GM18520 (cell line): ENCODE measurements around the gene PLCH2.

Experiments
- ATAC-seq: cut with Tn5 transposase; IDR thresholded peaks from one replicate; pipeline ENCODE4 v1.9.1; 2021; ENCODE audit not compliant: unreplicated experiment

PLCH2 gene

DNA sequence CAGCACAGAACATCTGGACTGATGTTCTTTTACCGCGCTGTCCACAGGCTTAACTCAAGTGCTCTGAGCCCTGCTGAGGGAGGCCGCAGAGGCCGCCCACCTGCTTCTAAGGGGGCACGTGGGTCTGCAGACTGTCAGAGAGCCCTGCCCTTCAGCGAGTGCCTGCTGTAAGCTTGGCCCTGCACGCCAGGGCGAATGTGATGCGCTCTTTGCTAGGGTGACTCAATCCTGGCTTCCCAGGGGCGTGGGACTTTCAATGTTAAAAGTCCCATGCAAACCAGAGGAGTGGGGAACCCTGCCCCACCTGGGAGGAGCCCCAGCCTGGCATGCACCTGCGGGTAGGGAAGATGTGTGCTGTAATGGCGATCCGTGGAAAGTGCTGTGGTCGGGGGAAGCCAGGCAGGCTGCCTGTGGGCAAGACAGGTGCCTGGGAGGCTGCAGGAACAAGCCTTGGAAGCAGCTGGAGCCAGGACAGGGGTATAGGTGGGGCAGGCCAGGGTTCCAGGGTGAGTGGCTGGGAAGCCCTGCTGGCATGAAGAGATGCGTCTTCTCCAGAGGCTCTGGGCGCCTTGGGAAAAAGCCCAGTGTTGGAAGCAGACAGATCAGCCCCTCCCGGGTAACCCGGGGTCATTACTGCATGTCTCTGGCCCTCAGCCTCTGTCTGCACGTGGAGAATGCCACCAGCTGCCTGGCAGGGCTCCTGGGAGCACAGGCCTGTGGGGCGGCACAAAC, 50.9 kb downstream of the PLCH2 start:
- ATAC-seq: peak; percentile 17

DNA sequence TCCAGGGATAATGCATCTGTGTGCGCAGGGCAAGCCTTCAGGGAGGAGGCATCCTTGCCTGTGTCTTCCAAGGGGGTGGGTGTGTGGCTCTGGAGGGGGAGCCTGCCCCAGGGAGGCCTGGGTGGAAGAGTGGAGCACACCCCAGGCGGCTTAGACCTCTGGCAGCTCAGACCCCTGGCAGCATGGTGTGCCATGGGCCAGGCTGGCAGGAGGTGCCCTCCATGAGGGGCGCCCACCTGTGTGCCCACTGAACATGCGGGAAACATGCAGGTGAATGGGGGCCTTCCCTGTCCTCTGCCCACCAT, 51.4 kb downstream of the PLCH2 start:
- ATAC-seq: no peak

DNA sequence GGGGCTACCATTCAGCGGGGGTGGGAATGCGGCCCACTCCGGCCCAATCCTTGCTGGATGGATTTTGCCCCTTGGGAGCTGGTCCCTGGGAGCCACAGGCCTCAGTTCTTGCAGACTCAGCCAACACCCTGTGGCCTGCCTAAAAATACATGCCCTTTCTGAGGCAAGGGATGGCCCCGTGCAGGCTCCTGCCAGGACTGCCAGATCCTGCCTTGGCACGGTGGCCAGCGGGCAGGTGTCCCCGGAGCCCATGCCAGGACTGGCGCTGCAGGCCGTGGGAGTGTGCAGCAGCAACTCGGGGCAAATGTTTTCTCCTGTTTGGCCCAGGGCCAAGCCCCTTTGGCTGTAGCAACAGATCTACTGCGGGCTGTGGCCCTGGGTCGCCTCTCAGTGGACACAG, 51.9 kb downstream of the PLCH2 start:
- ATAC-seq: no peak

DNA sequence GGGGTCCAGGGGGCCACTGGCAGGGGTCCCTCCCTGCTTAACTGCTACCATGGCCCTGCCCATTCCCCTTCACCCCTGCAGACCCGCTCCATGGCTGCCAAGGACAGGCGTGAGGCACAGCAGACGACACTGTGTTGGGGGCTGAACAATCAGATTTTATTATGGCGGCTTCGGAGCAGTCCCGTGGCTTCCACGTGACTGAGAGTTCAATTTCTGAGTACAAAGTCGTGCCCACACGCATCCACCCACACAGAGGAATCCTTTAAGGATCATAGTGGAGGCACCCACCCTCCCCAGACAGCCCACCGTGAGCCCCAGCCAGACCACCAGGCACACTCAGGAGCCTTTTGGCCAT, 52.5 kb downstream of the PLCH2 start:
- no peak for ATAC-seq

DNA sequence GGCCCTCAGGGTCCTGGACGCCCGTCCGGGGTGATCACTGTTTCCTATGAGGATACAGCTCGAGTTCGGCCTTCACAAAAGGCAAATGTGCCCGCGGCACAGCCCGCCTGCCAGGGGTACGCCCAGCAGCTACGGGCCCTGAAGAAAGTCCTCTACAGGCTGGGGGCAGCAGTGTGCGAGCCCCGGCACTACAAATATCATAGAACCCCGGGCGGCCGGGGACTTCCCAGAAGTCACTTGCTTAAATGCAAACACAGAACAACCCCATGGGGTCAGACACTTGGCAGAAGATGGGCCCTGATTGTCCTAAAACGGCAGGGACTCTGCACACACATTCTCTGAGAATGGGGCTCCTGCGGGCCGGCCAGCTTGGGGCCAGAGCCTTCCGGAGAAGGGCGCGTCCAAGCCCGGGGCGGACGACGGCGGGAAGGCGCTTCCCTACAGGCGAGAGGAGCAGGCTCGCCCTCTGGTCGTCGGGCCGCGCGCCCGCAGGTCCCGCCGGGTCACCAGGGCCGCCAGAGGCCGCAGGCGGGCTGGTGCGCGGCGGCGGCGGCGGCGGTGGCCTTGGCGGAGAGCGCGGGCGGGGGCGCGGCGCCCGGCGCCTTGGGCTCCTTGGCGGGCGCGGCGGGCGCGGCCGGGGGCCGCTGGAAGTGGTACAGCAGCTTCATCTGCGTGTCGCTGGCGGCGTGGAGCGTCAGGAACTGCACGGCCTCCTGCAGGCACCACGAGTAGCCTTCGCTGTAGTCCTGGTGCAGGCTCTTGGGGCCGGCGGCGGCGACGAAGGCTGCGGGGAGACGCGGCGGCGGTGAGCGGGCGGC, 53.1 kb downstream of the PLCH2 start:
- no peak for ATAC-seq

DNA sequence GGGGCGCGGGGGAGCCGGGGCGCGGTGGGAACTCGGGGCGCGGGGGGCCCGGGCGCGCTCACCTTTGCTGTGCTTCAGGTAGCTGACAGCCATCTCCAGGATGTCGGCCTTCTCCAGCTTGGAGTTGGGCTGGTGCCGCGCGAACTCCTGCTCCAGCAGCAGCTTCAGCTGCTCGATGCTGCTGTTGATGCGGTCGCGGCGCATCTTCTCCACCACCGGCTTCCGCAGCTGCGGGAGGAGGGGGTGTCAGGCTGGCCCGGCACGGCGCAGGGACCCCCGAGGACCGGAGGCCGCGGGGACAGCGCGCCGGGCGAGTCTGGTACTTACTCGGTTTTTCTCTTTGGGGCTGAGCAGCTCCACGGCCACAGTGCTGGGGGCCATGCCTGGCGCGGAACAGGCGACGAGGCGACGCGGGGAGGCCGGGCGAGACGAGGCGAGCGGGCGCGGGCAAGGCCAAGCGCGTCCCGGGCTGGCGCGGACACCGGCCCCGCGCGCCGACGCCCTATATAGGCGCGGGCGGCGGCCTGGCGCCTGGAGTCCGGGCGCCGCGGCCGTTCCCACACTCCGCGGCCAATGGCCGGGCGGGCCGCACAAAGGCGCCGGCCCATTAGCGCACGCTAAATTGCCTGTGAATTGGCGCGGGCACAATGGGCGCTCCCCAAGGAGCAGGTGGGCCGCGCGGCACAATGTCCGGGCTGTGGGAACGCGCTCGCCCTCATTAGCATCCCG, 53.9 kb downstream of the PLCH2 start, which contains the start of gene HES5:
Gene HES5 (minus strand): TSS at position 480 of the 729 bp plus-strand sequence. CDS start 99 bp downstream, at position 381.
- ATAC-seq: no peak

DNA sequence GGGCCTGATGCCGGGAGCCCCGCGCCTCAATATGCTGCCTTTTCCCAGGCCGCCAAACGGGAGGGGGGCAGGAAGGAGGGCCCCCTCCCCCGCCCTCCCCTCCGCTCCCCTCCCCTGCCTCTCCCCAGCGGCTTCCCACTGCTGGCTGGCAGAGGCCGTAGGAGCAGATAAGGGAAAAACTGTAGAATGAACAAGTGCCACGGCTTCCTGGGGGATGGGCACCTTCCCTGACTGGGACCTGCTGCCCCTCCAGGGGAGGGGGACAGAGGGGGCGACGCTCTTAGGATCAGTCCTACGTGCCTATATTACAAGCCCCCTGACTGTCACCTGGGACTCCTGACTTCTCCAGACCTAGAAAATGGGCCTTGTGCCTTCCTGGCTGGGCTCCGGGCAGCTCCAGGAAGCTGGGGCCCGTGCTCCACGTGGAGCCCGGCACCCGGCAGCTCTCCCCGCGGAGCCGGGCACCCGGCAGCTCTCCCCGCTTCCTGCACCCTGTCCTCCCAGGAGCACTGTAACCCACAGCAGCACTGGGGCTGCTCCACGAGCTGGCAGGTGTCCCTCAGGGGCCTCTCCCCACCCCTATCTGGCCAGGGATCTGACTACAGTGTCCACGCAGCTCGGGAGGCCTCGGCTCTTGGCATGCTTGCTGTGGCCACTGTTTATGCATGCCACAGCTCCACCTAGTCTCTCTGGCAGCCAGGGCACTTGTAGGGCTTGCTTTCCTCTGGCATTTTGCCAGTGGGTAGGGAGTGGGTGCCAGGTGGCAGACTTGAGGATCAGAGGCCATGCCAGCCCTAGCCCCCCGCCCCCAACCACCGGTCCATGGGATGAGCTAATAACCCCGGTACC, 54.6 kb downstream of the PLCH2 start:
- ATAC-seq: no peak

DNA sequence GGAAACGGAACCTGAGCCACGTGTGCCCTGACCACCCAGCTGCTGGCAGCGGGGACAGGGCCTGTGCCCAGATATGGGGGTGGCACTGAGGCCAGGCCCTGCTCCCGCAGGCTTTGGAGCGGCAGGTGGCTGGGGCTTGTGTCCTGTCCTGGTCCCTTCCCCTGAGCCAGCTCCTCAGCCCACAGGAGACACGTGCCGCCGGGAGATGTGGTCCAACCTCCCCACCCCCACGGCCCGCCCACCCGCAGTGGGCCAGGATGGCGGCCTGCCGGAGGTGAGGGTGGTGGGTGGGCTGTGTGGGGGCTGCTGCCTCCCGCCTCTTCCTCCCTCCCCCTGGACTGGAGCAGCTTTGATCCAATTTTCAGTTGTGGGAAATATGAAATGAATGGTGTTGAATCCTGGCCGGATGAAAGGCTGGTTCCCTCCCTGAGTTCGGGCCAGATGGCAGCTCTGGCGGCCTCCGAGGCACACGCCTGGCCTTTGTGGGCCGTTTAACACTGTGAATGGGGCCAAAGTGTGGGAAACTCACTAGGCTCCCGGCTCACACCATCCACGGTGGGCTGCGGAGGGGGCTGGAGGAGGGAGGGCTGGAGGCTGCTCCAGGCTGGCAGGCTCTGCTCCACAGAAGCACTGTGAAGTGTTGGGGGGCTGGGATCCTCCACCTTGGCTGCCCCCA, 56.5 kb downstream of the PLCH2 start:
- ATAC-seq: no peak

DNA sequence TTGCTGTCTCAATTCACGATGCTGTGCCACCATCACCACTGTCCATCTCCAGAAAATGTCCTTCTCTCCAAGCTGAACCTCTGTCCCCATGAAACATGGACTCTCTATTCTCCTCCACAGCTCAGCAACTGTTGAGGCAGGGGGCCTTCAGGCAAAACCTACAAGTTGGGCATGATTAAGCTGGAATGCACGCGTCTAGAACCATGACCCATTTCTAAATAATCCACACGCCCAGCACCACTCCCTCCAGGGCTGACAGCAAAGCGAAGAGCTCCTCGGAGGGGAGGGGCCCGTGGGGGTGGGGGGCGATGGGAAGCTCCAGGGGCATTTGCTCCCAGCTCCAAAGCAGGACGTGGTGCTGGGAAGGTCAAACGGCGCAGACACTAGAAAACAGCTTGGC, 57.3 kb downstream of the PLCH2 start:
- ATAC-seq: no peak

DNA sequence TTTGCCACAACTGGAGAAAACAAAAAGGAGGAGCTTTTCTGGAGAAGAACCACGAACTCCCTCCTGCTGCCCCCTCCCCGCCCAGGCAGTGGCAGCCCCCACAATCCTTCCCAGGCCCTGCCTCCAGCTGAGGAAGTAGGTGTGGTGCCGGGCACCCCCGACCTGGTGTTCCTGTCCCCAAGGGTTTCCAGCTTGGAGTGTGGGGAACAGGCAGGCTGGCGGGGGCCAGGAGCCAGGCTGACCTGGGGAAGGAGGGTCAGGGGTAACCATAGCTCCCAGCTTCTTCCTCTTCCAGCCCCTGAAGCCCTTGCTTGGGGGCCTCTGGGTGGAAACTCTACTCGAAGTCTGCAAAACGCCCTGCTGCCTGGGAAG, 58.2 kb downstream of the PLCH2 start:
- ATAC-seq: no peak

DNA sequence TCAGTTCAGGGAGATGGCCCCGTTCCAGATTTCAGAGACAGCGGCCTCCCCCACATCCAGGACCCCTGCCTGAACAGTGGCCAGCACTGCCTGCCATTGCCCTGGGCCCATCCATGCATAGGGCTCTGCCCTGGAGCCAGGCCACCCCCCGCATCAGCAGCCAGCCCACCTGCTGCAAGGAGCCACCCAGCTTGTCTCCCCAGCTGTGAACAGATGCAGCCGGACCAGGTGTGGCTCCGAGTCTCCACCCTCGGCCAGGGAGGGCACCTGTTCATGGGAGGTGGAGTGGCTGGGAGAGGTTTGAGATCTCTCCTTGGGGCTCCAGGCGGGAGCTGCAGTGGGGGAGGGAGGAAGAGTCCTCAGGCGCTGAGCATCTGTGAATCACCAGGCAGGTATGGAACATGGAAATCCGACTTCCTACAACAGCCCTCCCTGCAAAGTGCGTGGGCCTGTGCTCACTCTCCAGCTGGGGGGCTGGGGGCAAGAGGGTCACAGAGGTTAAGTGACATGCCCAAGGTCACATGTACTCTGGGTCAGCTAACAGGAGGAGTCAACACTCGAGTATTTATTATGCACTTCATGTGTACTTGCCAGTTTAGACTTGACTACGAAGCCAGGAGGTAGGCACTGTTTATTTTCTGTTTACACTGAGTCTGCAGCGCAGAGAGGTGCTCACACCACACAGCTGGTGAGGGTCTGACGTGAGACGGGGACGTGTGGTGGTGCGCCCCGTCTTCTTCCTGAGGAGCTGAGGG, 58.8 kb downstream of the PLCH2 start:
- no peak for ATAC-seq

DNA sequence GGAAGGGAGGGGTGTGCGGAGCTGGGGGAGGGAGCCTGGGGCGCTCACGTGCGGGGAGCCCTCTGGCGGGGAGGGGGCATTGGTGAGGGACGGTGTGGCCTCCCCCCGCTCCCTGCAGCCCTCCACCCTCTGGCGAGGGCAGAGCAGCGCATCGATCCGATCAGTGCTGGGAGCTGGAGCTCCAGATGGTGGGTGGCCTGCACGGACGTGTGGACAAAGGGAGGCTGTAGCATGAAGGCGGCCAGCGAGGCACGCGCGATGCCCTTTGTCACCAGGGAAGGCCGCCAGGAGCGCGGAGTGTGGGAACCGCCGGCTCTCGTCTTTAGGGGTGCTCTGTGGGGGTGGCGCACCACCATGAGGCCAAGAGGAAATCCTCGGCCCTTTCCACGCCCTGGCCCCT, 59.4 kb downstream of the PLCH2 start:
- no peak for ATAC-seq

DNA sequence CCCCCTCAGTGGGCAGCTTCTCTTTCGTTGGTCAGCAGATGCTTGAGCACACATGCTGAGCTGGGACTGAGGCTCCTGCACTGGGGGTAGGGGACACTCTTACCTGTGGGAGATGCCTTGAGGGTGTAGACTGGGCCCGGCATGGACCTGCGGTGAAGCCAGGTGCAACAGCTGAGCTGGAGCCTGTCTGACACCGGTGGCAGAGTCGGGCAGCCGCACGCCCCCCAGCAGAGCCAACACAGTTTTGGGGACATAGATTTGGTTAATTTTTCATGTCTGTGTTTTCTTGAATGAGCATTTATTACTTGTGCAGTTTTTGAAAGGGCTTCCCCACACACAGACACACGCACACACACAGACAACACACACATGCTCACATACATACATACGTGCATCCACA, 59.9 kb downstream of the PLCH2 start:
- ATAC-seq: no peak

DNA sequence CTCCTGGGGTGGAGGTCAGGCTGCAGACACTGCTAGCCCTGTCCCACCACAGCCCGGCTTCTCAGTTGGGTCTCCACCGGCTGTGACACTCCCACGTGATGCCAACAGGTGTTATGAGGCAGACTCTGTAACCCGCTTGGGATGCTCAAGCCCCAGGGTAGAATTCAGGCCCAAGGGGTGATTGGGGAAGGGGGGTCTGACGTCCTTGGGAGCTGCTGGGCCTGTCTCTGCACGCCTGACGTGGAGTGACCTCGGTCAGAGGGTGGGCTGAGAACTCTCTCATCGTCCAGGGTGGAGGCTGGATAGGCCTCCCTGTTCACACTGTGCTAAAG, 61.7 kb downstream of the PLCH2 start:
- ATAC-seq: no peak

DNA sequence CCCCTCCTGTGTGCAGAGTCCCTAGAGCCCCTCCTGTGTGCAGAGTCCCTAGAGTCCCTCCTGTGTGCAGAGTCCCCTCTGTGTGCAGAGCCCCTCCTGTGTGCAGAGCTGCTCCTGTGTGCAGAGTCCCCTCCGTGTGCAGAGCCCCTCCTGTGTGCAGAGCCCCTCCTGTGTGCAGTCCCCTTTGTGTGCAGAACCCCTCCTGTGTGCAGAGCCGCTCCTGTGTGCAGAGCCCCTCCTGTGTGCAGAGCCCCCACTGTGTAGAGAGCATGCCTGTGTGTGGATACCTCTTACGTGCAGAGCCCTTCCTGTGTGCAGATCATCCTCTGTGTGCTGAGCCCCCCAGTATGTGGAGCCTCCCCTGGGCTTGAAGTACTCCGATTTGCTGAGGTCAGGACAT, 62.3 kb downstream of the PLCH2 start:
- ATAC-seq: no peak

DNA sequence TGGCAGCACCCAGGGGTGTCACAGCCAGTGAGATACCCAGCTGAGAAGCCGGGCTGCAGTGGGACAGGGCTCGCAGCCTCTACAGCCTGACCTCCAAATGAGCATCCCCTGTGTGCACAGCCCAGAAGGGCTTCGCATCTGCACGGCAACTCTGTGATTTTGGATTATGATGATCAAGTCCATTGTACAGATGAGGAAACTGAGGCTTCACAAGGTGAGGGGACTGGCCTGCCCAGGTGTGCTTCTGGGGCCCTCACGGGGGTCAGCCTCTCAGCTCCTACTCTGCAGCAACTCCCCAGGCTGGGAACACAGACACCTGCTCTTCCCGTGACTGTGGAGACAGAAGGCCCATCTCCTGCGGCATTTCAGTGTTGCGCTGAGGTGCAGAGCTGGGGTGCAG, 62.8 kb downstream of the PLCH2 start:
- ATAC-seq: no peak

DNA sequence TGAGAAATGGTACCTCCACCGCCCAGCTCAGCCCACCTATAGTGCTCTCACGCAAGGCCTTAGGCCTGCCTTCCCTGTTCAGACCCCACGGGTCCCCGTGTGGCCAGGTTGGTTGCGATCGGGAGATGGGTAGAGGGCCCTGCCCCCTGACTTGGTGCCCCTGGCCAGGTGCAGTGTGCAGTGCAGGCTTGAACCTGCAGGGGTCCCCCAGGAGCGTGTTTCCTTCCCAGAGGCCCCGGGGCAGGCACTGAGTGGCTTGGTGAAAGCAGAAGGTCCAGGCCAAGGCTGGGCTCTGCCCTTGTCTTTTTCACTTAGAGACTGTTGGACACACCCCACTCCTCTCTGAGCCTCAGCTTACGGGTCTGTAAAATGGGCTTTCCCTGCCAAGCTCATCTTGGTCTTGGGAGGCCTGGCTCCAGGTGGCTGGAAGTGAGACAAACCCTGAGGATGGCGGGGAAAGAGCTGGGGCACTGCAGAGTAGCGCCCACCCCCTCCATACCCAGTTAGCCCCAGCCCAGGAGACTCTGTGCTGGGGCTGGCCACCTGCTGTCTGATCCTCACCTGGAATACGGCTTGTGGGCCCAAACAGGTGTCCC, 63.3 kb downstream of the PLCH2 start:
- no peak for ATAC-seq

DNA sequence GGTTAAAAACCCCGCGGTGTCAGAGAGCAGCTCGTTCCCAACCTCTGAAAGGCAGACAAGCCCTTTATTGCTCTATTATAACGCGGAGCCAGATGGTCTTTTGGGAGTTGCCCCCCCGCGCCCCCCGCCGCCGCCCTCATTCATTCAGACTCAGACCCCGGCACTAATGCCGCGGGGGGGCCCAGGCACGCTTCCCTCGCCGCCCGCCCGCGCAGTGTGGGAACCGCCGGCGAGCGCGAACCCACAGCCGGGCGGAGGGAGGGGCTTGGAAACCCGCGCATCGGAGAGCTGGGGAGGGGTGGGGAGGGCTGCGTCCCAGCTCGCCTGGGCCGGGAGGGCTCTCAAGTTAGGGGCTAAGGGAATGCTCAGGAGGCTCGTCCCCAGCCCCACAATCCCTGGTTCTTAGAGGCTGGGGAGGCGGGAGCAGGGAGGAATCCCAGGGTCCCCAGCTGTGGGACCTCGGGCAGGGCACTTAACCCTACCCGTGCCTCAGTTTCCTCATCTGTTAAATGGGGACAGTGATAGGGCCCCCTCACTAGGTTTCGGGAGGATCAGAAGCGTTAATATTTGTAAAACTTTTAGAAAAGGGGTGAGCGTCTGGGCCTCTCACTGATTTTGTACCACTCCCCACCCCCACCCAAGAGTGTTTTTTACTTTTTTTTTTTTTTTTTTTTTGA, 64.9 kb downstream of the PLCH2 start:
- ATAC-seq: no peak

DNA sequence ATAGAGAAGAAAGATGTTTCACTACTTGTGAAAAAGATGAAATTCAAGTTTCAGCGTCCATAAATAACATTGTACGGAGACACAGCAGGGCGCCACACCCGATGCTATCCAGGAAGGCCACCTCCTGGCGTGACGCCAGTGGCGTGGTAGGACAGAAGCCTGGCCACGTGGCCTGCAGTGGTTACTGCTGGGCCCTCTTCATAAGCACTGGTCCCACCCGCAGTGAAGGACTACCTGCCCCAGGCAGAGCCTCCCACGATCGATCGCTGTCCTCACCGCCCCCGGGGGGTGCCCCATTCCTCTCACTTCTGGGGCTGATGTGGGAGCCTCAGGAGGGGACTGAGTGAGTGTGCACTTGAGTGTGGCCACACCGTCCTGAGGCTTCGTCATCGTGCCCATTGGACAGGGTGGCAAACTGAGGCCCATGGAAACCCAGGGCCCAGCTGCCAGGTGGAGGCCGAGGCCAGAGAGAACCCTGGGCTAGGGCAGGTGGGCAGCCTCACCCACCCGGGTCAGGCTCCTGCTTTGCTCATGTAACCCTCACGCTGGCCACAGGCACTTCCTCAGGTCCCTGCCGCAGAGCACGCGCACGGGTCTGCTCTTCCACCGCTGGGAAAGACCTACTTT, 65.6 kb downstream of the PLCH2 start:
- ATAC-seq: no peak
